Endothelial cell of umbilical vein (primary cell): ENCODE results near the gene ACVRL1. TPM values are rescaled to one million over a fixed set of nuclear protein-coding genes. Genes with fewer than 3 reads are reported as not detected.

Experiments used
- BruUV-seq: library from RNA; stranded (reverse); fragments of 400-500 nt; replicated peaks from 2 replicates; lab custom pipeline; 2021; lab: Mats Ljungman, UMichigan
- CTCF ChIA-PET: fragments of 300-600, 350-600 bp; sonication (Branson Sonifier 250); formaldehyde crosslinking; loops from one replicate; lab custom pipeline; 2021; ENCODE audit warnings: antibody characterized with exemption, inconsistent platforms; lab: Charles Lee
- POLR2A ChIA-PET: fragments of 300-600, 350-600 bp; sonication (Branson Sonifier 250); formaldehyde crosslinking; loops from one replicate; lab custom pipeline; 2021; ENCODE audit warnings: antibody characterized with exemption, inconsistent platforms; lab: Charles Lee
- DNase-seq: peaks from one replicate; pipeline ENCODE4 v3.0.0-alpha.2; 2011; ENCODE audit warnings: low read depth, low spot score
- FAIRE-seq: peaks from 2 replicates; lab custom pipeline; 2011; peaks lifted over from hg19 to GRCh38; lab: Jason Lieb, UNC
- H2AFZ ChIP-seq: 2 replicates; pipeline ENCODE4 v1.6.0; 2012; ENCODE audit warnings: low read depth, low read length, control low read depth, inconsistent platforms
- H3K27ac ChIP-seq: 2 replicates; pipeline ENCODE4 v1.5.1; 2011; ENCODE audit warnings: low read depth, mild to moderate bottlenecking, control low read depth, low read length, moderate library complexity; ENCODE audit not compliant: insufficient read depth
- H3K27me3 ChIP-seq, 2 experiments: 2 replicates each; pipeline versions ENCODE4 v1.6.0 to v1.6.1; 2011; ENCODE audit warnings: low read length in 2 of 2, mixed read lengths in 1 of 2; ENCODE audit not compliant: control insufficient read depth in 2 of 2, insufficient read depth in 2 of 2
- H3K36me3 ChIP-seq, 2 experiments: 2 replicates in 1 of 2; 3 replicates in 1 of 2; pipeline ENCODE4 v1.5.1; 2011; ENCODE audit warnings: low read length in 2 of 2, mild to moderate bottlenecking in 1 of 2, moderate library complexity in 1 of 2; ENCODE audit not compliant: control insufficient read depth in 2 of 2, insufficient read depth in 2 of 2; ENCODE audit errors: extremely low read depth in 1 of 2
- H3K4me1 ChIP-seq: 3 replicates; pipeline ENCODE4 v1.5.1; 2011; ENCODE audit warnings: mild to moderate bottlenecking, low read length; ENCODE audit not compliant: control insufficient read depth, insufficient read depth; ENCODE audit errors: extremely low read depth
- H3K4me2 ChIP-seq: 2 replicates; pipeline ENCODE4 v1.6.1; 2011; ENCODE audit warnings: low read length, control low read depth, mixed read lengths; ENCODE audit not compliant: insufficient read depth
- H3K4me3 ChIP-seq, 3 experiments: fragments of 200-600 bp in 1 of 3; sonication (generic), shearing (Covaris generic) in 1 of 3; replicated peaks in 1 of 3; 2 replicates each; pipeline ENCODE4 v1.5.1; 2011 to 2016; ENCODE audit warnings: control low read depth in 3 of 3, low read length in 3 of 3, mild to moderate bottlenecking in 2 of 3, inconsistent platforms in 1 of 3, low read depth in 1 of 3, moderate library complexity in 1 of 3; ENCODE audit not compliant: insufficient read depth in 1 of 3
- H3K79me2 ChIP-seq: 2 replicates; pipeline ENCODE4 v1.6.0; 2012; ENCODE audit warnings: low read length, inconsistent platforms; ENCODE audit not compliant: control insufficient read depth, insufficient read depth
- H3K9ac ChIP-seq: replicated peaks from 2 replicates; pipeline ENCODE3; 2011; ENCODE audit warnings: low read length, control low read depth; ENCODE audit not compliant: insufficient read depth; ENCODE audit errors: extremely low read depth
- H3K9me1 ChIP-seq: replicated peaks from 3 replicates; pipeline ENCODE4 v1.6.0; 2011; ENCODE audit warnings: mild to moderate bottlenecking, low read length; ENCODE audit not compliant: control insufficient read depth, insufficient read depth; ENCODE audit errors: extremely low read depth
- H3K9me3 ChIP-seq: replicated peaks from 2 replicates; pipeline ENCODE4 v1.5.1; 2012; ENCODE audit warnings: low read length, inconsistent platforms; ENCODE audit not compliant: control insufficient read depth, insufficient read depth
- H4K20me1 ChIP-seq: replicated peaks from 2 replicates; pipeline ENCODE3; 2011; ENCODE audit warnings: mild to moderate bottlenecking, low read length; ENCODE audit not compliant: control insufficient read depth, insufficient read depth; ENCODE audit errors: extremely low read depth
- EZH2 ChIP-seq: IDR thresholded peaks from 2 replicates; pipeline ENCODE4 v1.6.1; 2012; ENCODE audit warnings: borderline replicate concordance, low read depth, mild to moderate bottlenecking, moderate library complexity, low read length, inconsistent platforms; ENCODE audit not compliant: severe bottlenecking
- FOS ChIP-seq: IDR thresholded peaks from 2 replicates; pipeline ENCODE4 v1.6.1; 2011; ENCODE audit warnings: mild to moderate bottlenecking, low read length, moderate library complexity, borderline replicate concordance; ENCODE audit not compliant: insufficient read depth
- GATA2 ChIP-seq: IDR thresholded peaks from 2 replicates; pipeline ENCODE4 v1.7.0; 2011; ENCODE audit warnings: low read depth, mild to moderate bottlenecking, moderate library complexity, mixed read lengths, low read length; ENCODE audit not compliant: insufficient read length, insufficient read depth
- JUN ChIP-seq: IDR thresholded peaks from 2 replicates; pipeline ENCODE4 v1.6.1; 2011; ENCODE audit warnings: borderline replicate concordance, low read depth; ENCODE audit not compliant: insufficient read length, insufficient read depth
- MYC ChIP-seq: IDR thresholded peaks from one replicate; pipeline ENCODE4 v1.6.1; 2011; ENCODE audit warnings: mild to moderate bottlenecking, low read depth, low read length
- POLR2A ChIP-seq: IDR thresholded peaks from 2 replicates; pipeline ENCODE4 v1.6.1; 2012; ENCODE audit warnings: low read depth, mild to moderate bottlenecking, control low read depth, low read length
- POLR2AphosphoS5 ChIP-seq: IDR thresholded peaks from 2 replicates; pipeline ENCODE4 v1.6.1; 2012; ENCODE audit warnings: low read depth, mild to moderate bottlenecking, control low read depth, low read length, moderate library complexity; ENCODE audit not compliant: insufficient read depth
- dilution Hi-C: fragments of 300-500 bp; cut with MboI; formaldehyde crosslinking; loops from one replicate; pipeline ENCODE4 v1.15.0; 2019; ENCODE audit warnings: low sequenced_read_pairs; ENCODE audit not compliant: extremely low pct_ligation_motif_present
- intact Hi-C: fragments of 100-400 bp; cut with micrococcal nuclease; formaldehyde crosslinking; loops from one replicate; pipeline ENCODE4 v1.10.0; 2022
- polyA plus RNA-seq, 4 experiments: library from polyadenylated mRNA; depleted of rRNA in 3 of 4; stranded (reverse) in 3 of 4; unstranded in 1 of 4; fragments of >200 nt; gene quantifications; 2 replicates each; pipeline versions ENCODE4 v1.2.1 to v1.2.3, GENCODE V29; 2011 to 2012; ENCODE audit warnings: missing spikeins in 1 of 4
- total RNA-seq: library from RNA; stranded (reverse); gene quantifications from 2 replicates; pipeline ENCODE4 v1.2.3, GENCODE V29; 2021
- TF ChIP-seq, protein P1 (sequence below), 2 donors: IDR thresholded peaks; 1 replicate in 1 of 2; 2 replicates in 1 of 2; pipeline ENCODE4 v1.5.1; 2011; ENCODE audit warnings: low read length in 2 of 2, mild to moderate bottlenecking in 2 of 2, moderate library complexity in 2 of 2, control low read depth in 1 of 2, inconsistent platforms in 1 of 2, low read depth in 1 of 2; ENCODE audit not compliant: insufficient read depth in 1 of 2; ENCODE audit errors: extremely low read depth in 1 of 2
- TF ChIP-seq, protein P2 (sequence below): IDR thresholded peaks from 2 replicates; pipeline ENCODE4 v1.6.1; 2011; ENCODE audit not compliant: insufficient read depth, insufficient read length

The ACVRL1 gene
- total and polyA plus RNA-seq, 2 donors (not counting 3 experiments of a cell fraction or from before 2014, with no cell fraction given), result 355 to 404 TPM

DNA sequence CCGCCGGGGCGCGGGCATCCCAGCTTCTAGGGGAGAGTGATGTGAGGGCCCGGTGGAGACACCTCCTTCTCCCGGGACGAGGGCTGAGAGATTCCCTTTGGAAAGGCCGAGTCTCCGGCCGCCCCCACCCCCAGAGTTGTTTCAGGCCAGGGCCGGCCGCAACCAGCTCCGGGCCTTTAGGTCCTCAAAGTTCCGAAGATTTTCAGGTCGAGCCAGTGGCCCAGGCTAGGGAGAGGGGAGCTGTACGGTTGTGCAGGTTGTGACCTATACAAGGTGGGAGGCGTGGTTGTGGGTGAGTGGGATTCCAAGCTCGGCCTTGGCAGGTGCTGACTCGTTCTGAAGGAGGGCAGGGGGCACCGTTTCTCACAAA is 37.8 kb upstream of the ACVRL1 start:
- no peaks in the 10 kb centered on the region for H3K36me3 ChIP-seq
- no peak for TF ChIP-seq GATA2
- no peak for TF ChIP-seq FOS
- intact Hi-C loops, result no loop called here
- H3K27me3 ChIP-seq, result no peaks in the 10 kb centered on the region
- dilution Hi-C loops, result no loop called here
- H3K9me1 ChIP-seq, result no peaks in the 10 kb centered on the region
- H2AFZ ChIP-seq, result peak overlapping the region; percentile 78
- H4K20me1 ChIP-seq, result no peaks in the 10 kb centered on the region
- H3K4me2 ChIP-seq, result peak overlapping the region; percentile 61
- BruUV-seq, result no TSS peak
- no peak overlapping the region for H3K27ac ChIP-seq
- no peaks in the 10 kb centered on the region for H3K79me2 ChIP-seq
- ChIA-PET CTCF (interaction anchor here (0.7 to 3.4 kb wide), 4 partner anchors 10 to 55 kb away, joined by 3 to 13 read pairs (median 4); a partner anchor contains a TSS), POLR2A (no interaction called here)
- H3K4me1 ChIP-seq, result peaks cover 6% of the 10 kb centered on the region
- no peak for DNase-seq
- no peak for FAIRE-seq
- H3K9ac ChIP-seq, result peak overlapping the region; percentile 63
- H3K9me3 ChIP-seq, result no peaks in the 10 kb centered on the region
- H3K4me3 ChIP-seq, result peak overlapping the region; percentile 13 to 23 (median 22)

DNA sequence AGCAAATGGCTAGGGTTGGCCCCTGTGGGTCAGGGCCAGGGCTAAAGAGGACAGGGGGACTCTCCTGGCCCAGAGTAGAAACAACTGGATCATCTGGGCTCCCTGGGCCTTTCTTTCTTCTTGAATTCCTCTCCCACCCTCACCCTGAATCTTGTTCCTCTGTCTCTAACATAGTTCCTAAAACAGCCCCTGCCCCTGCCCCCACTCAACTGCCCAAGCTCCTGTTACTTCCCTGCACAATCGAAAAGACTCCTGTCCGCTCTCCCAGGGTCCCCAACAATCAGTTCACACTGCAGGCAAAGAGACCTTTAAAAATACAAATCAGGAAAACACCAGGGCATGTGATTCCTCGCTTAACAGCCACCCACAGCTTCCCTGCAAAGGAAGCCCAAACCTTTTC is 37.4 kb upstream of the ACVRL1 start:
- Histone ChIP-seq H3K27me3 (no peaks in the 10 kb centered on the region), H3K36me3 (no peaks in the 10 kb centered on the region), H3K79me2 (no peaks in the 10 kb centered on the region), H4K20me1 (no peaks in the 10 kb centered on the region), H3K9me3 (no peaks in the 10 kb centered on the region), H2AFZ (no peak overlapping the region), H3K4me3 (no peak overlapping the region), H3K4me1 (peaks cover 6% of the 10 kb centered on the region), H3K9ac (no peak overlapping the region), H3K27ac (no peak overlapping the region), H3K4me2 (no peak overlapping the region), H3K9me1 (no peaks in the 10 kb centered on the region)
- TF ChIP-seq MYC (no peak), EZH2 (no peak), JUN (no peak), FOS (no peak), POLR2A (no peak), GATA2 (no peak), POLR2AphosphoS5 (no peak)
- TF ChIP-seq, protein P1, sequence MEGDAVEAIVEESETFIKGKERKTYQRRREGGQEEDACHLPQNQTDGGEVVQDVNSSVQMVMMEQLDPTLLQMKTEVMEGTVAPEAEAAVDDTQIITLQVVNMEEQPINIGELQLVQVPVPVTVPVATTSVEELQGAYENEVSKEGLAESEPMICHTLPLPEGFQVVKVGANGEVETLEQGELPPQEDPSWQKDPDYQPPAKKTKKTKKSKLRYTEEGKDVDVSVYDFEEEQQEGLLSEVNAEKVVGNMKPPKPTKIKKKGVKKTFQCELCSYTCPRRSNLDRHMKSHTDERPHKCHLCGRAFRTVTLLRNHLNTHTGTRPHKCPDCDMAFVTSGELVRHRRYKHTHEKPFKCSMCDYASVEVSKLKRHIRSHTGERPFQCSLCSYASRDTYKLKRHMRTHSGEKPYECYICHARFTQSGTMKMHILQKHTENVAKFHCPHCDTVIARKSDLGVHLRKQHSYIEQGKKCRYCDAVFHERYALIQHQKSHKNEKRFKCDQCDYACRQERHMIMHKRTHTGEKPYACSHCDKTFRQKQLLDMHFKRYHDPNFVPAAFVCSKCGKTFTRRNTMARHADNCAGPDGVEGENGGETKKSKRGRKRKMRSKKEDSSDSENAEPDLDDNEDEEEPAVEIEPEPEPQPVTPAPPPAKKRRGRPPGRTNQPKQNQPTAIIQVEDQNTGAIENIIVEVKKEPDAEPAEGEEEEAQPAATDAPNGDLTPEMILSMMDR (IDR thresholded peaks at IDR 0.05; ENCODE audit: extremely low read depth in 1 of 2, insufficient read depth in 1 of 2, low read depth in 1 of 2, low read length in 2 of 2), result no peak
- TF ChIP-seq, protein P2, sequence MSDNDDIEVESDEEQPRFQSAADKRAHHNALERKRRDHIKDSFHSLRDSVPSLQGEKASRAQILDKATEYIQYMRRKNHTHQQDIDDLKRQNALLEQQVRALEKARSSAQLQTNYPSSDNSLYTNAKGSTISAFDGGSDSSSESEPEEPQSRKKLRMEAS, result no peak
- intact Hi-C loops (loop anchor here (10.0 kb wide), 1 partner anchor 185 kb away; no protein-coding TSS in a partner anchor), dilution Hi-C loops (no loop called here)
- DNase-seq, result no peak
- FAIRE-seq, result no peak
- no TSS peak for BruUV-seq
- CTCF ChIA-PET, result interaction anchor here (0.7 to 3.4 kb wide), 4 partner anchors 10 to 55 kb away, joined by 3 to 13 read pairs (median 4); a partner anchor contains a TSS
- POLR2A ChIA-PET, result no interaction called here
